IPS-18c (cell line): ENCODE measurements around the gene SERPINA9.
"Not testable (repeated sequence)": the region's sequence is repeated elsewhere in the genome, so short reads cannot be mapped to it uniquely, and the experiment has no call there.

Source experiments
- H3K4me3 ChIP-seq: 2 replicates; pipeline ENCODE4 v1.7.0; 2013; ENCODE audit warnings: low read depth, mild to moderate bottlenecking, low read length, moderate library complexity; ENCODE audit not compliant: insufficient read depth
- H3K9me3 ChIP-seq: one replicate; pipeline ENCODE4 v1.6.1; 2013; ENCODE audit warnings: mild to moderate bottlenecking, low read length, moderate library complexity; ENCODE audit not compliant: control insufficient read depth, insufficient read depth

SERPINA9 gene, protein sequence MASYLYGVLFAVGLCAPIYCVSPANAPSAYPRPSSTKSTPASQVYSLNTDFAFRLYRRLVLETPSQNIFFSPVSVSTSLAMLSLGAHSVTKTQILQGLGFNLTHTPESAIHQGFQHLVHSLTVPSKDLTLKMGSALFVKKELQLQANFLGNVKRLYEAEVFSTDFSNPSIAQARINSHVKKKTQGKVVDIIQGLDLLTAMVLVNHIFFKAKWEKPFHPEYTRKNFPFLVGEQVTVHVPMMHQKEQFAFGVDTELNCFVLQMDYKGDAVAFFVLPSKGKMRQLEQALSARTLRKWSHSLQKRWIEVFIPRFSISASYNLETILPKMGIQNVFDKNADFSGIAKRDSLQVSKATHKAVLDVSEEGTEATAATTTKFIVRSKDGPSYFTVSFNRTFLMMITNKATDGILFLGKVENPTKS

DNA sequence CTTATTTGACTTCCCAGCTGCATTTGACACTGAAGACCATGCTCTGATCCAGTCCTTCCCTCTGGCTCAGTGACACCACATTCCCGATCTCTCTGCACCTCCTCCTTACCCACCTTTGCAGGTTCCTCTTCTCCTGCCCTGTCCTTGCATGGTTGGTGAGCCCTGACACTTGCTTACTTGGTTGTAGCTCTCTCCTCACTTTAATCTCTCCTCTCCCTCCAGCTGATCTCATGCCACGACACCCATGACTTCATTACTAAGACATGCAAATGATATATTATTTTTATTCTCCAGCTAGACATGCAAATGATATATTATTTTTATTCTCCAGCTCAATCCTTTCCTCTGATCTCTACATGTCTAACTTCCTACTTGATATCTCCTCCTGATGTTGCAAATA, at the start of gene SERPINA9:
TSS of gene SERPINA9 (minus strand) at position 175 of the 400 bp plus-strand sequence. CDS start 6,357 bp downstream, outside the sequence.
- no peak within 1 kb of the TSS for H3K4me3 ChIP-seq
- peaks cover 5% of the 10 kb centered on the region for H3K9me3 ChIP-seq

DNA sequence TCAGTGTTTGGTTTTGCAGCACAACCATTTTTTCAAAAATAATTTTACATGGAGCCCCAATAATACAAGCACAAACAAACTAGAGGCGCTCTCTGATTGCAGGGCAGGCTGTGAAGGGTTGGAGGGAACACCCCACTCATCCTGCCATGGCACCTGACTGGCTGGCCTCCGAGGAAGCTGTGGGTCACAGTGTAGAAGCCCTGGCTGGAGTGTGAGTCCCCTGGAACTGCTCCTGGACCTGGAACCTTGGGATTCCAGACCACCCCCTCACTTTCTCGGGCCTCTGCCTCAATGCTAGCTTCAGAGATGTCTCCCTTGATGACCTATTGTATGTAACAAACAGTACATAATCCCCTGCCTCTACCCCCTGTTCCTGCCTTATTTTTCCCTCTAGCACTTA, 48.1 kb upstream of the SERPINA9 start:
- no peak overlapping the region for H3K4me3 ChIP-seq
- peaks cover under 1% of the 10 kb centered on the region for H3K9me3 ChIP-seq

- Histone ChIP-seq H3K9me3 (no peaks in the 10 kb centered on the region), H3K4me3 (no peak overlapping the region)
These were observed 47.3 kb upstream of the SERPINA9 start for GRCh38 chr14:94523265-94523664.

DNA sequence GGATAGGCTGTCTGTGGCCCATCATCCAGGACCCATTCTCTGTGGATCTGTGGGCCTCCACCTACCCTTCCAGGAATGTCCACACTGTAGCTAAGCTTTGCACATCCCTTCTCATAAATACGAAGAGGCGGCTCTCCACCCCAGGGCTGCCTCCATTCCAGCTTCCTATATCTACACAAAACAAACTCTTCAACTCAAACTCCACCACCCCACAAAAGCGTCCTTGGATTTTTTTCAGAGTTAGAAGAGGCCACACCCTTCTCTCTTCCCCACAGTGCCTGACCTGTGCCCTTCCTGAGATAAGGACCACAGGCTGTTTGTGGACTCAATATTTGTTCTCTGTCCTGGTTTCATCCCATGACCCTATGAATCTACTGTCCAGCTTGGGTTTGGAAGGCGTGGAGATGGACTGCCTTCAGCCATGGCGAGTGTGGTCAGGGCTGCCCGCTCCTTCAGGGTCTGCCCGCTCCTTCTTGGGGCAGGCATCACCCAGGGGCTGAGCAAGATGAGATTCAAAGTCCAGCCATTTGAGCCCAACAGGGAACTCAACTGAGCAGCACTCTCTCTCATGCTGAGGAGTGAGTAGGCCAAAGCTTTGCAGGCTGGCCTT, 46.2 kb upstream of the SERPINA9 start:
- H3K9me3 ChIP-seq: no peaks in the 10 kb centered on the region
- H3K4me3 ChIP-seq: no peak overlapping the region

DNA sequence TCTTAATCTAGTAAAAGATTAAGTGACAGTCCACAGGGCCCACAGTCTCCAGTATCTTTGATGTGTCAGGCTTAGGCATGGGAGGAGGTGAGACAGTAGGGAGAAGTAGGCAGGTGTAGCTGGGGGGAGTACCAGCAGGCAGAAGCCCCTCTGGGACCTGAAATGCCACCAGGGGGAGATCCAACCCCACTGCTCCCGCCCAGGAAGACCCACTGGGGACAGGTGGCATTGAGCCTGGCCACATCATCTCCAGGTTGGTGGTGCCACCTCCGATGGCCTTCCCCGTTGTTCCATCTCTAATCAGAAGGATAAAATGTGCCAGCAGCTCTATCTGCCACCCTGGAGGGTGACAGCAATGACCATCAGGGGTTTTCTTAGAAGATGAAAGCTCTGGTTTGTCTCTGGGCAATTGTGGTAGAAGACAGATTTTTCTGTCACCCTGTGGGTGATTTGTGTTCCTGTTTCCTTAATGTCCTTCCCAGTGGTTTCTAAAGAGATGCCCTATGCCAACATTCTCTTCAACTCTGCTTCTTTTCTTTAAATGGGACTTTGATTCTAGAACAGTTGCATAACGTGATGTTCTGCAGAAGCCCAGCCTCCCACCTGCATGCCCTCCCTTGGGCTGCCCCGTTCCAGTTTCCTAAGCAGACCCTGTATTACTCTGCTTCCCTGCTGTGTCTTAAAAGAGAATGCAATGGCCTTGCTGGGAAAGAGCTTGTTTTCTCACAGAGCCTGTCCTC, 45.5 kb upstream of the SERPINA9 start:
- Histone ChIP-seq H3K9me3 (no peaks in the 10 kb centered on the region), H3K4me3 (no peak overlapping the region)

- Histone ChIP-seq H3K9me3 (no peaks in the 10 kb centered on the region), H3K4me3 (no peak overlapping the region)
These were observed 41.8 kb upstream of the SERPINA9 start for GRCh38 chr14:94517641-94518257.

- Histone ChIP-seq H3K9me3 (no peaks in the 10 kb centered on the region), H3K4me3 (no peak overlapping the region)
These were observed 41.2 kb upstream of the SERPINA9 start for GRCh38 chr14:94517248-94517640.

DNA sequence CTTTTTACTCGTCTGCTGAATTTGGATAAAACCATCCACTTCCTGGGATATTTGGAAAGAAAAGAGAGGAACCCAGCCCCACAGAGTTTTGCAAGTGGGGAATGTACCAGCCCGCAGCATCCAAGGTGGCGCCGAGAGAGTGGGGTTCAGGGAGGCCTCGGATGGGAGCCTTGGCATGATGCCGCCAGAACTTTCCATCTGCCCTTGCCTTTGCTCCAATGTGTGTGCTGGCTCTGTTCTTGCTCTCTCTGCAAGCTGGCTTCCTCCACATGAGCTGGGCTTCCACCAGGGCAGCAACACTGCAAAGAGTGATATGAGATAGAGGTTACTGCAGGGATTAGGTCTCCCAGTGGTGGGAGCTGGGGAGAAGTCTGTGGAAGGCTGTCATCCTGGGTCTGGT, 39.9 kb upstream of the SERPINA9 start:
- Histone ChIP-seq H3K4me3 (no peak overlapping the region), H3K9me3 (no peaks in the 10 kb centered on the region)

DNA sequence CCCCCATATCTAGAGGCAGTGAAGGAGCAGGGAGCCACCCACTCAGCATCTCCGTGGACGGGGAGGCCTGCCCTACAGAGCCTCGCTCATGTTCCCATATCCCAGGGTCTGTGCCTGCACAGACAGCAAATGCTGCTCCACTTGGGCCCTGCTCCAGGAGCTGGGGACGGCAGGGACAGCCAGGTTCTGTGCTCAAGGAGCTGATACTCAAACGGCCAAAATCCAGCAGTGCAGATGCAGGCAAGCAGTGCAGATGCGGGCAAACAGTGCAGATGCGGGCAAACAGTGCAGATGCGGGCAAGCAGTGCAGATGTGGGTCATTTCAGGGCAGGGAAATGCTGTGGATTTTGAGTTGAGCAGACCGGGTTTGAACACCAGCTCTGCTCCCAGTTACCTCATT, 39.4 kb upstream of the SERPINA9 start:
- Histone ChIP-seq H3K4me3 (no peak overlapping the region), H3K9me3 (no peaks in the 10 kb centered on the region)

- no peaks in the 10 kb centered on the region for H3K9me3 ChIP-seq
- H3K4me3 ChIP-seq: no peak overlapping the region
These were observed 38.4 kb upstream of the SERPINA9 start for GRCh38 chr14:94514351-94514750.

GRCh38 chr14:94510481-94510880, 34.5 kb upstream of the SERPINA9 start:
- not testable (repeated sequence) for H3K4me3 ChIP-seq, H3K9me3 ChIP-seq

- H3K9me3 ChIP-seq: no peaks in the 10 kb centered on the region
- H3K4me3 ChIP-seq: no peak within 1 kb of the TSS
These were observed 33.4 kb upstream of the SERPINA9 start, which contains the start of gene SERPINA12 for GRCh38 chr14:94509356-94509755. TSS of gene SERPINA12 (minus strand) at chr14:94509469. CDS start at chr14:94498397, 11,072 bp downstream.

DNA sequence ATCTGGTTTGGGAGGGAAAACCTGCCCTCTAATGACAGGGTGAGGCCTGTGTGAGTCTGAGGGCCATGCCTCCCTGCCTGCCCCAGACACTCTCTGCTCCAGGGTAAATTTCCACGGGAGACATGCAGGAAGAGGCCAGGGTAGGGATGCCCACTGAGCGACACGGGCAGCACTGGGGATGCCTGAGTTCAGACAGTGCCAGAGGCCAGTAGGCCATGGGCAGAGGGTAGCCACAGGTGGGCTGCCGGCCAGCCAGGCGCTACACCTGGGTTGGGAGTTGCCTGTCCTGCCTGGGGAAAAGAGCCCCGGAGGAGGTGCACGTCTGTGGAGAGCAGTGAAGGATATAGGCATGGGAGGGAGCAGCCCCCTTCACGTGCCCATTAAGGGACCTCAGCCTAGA, 29.6 kb upstream of the SERPINA9 start:
- Histone ChIP-seq H3K9me3 (no peaks in the 10 kb centered on the region), H3K4me3 (no peak overlapping the region)

DNA sequence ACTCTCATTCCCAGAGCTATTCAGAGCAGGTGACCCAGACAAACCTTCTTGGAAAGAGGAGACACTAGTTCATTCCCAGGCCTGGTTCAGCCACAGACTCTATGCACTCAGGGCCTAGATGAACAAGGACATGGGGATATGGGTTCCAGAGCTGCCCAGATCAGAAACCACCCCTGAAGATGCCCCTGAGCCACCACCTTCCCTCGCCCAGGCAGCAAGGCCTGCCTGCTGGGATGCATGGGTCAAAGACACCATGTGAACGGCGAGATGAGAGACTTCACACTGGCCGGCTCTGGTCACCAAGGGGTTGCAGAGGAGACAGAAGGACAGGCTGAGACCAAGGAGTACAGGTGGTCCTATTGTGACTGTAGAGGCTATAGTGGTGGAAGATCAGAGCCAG, 29.2 kb upstream of the SERPINA9 start:
- Histone ChIP-seq H3K9me3 (no peaks in the 10 kb centered on the region), H3K4me3 (no peak overlapping the region)

GRCh38 chr14:94501588-94502516, 25.9 kb upstream of the SERPINA9 start:
- Histone ChIP-seq H3K9me3 (no peaks in the 10 kb centered on the region), H3K4me3 (no peak overlapping the region)

- no peaks in the 10 kb centered on the region for H3K9me3 ChIP-seq
These were observed 24.3 kb upstream of the SERPINA9 start for GRCh38 chr14:94500264-94500663.

More at GRCh38 chr14:94500264-94500663, 24.3 kb upstream of the SERPINA9 start:
- no peak overlapping the region for H3K4me3 ChIP-seq
